Esophagus muscularis mucosa (tissue), 4 donors: Measurements from ENCODE around the gene FUT8. TPM values are rescaled to one million over a fixed set of nuclear protein-coding genes. Genes with fewer than 3 reads are reported as not detected.

Experiments used
- DNase-seq: peaks from one replicate; pipeline ENCODE4 v3.0.0-alpha.2; 2017; ENCODE audit errors: extremely low spot score
- H3K27ac ChIP-seq, 4 donors: fragments of 200-600 bp; sonication (generic); replicated peaks in 1 of 4; 1 replicate in 3 of 4; 2 replicates in 1 of 4; pipeline ENCODE4 v1.5.1; 2016 to 2019; ENCODE audit warnings: mild to moderate bottlenecking in 1 of 4
- H3K27me3 ChIP-seq, 4 donors: fragments of 200-600 bp; sonication (generic); one replicate each; pipeline versions ENCODE4 v1.5.1 to v1.6.0; 2016 to 2019
- H3K36me3 ChIP-seq, 4 donors: fragments of 200-600 bp; sonication (generic); one replicate each; pipeline ENCODE4 v1.5.1; 2016 to 2019
- H3K4me1 ChIP-seq, 4 donors: fragments of 200-600 bp; sonication (generic); one replicate each; pipeline ENCODE4 v1.5.1; 2016 to 2019
- H3K4me3 ChIP-seq, 4 donors: fragments of 200-600 bp; sonication (generic); 1 replicate in 2 of 4; 2 replicates in 2 of 4; pipeline ENCODE4 v1.5.1; 2016 to 2019; ENCODE audit warnings: mild to moderate bottlenecking in 4 of 4, moderate library complexity in 1 of 4
- H3K9me3 ChIP-seq, 4 donors: fragments of 200-600 bp; sonication (generic); 1 replicate in 3 of 4; 2 replicates in 1 of 4; pipeline ENCODE4 v1.5.1; 2016 to 2019
- CTCF ChIP-seq, 3 experiments: fragments of 200-600 bp in 2 of 3; fragments of 450-650 bp in 1 of 3; sonication (generic) in 2 of 3; IDR thresholded peaks; one replicate each; pipeline ENCODE4 v1.5.1; 2017 to 2019; ENCODE audit warnings: antibody characterized with exemption in 3 of 3, mild to moderate bottlenecking in 2 of 3, moderate library complexity in 1 of 3
- EP300 ChIP-seq: sonication (generic); formaldehyde crosslinking; IDR thresholded peaks from one replicate; pipeline ENCODE4 v1.6.1; 2017; ENCODE audit warnings: antibody characterized with exemption
- POLR2A ChIP-seq: fragments of 450-650 bp; IDR thresholded peaks from one replicate; pipeline ENCODE4 v1.6.1; 2017; ENCODE audit warnings: antibody characterized with exemption, moderate library complexity, mild to moderate bottlenecking, low read depth
- POLR2AphosphoS5 ChIP-seq, 2 donors: sonication (generic); formaldehyde crosslinking; IDR thresholded peaks; one replicate each; pipeline ENCODE4 v1.6.1; 2017; ENCODE audit warnings: antibody characterized with exemption in 2 of 2
- WGBS: methylation state at CpG from one replicate; pipeline ENCODE4 v1.1.5; 2018; 5-methylcytosine and 5-hydroxymethylcytosine counted together
- intact Hi-C: fragments of 100-400 bp; cut with DNase I; formaldehyde crosslinking; loops from one replicate; pipeline ENCODE4 v1.15.1; 2023
- total RNA-seq, 4 donors: library from RNA; depleted of rRNA; stranded (reverse); fragments of >200 nt; gene quantifications; one replicate each; pipeline versions ENCODE4 v1.1.0 to v1.2.1, GENCODE V29; 2016

FUT8 gene
- total RNA-seq, 4 donors from 2014 or later = 12.8 to 22.2 (median 20.1) TPM

GRCh38 chr14:65487783-65488494 is 75.4 kb downstream of the FUT8 start:
- H3K27me3 ChIP-seq = no peaks in the 10 kb centered on the region
- no peak overlapping the region for H3K27ac ChIP-seq
- DNase-seq = no peak
- WGBS = 99% methylated on average over 4 of the region's 4 CpGs
- intact Hi-C loops = no loop called here
- no peak for TF ChIP-seq EP300
- no peak for TF ChIP-seq POLR2AphosphoS5 (IDR thresholded peaks at IDR 0.05)
- TF ChIP-seq POLR2A = no peak
- no peak for TF ChIP-seq CTCF (IDR thresholded peaks at IDR 0.05)
- peaks cover 0 to 1% (median 0%) of the 10 kb centered on the region in 4 donors for H3K4me1 ChIP-seq
- no peaks in the 10 kb centered on the region for H3K9me3 ChIP-seq
- no peak overlapping the region for H3K4me3 ChIP-seq
- no peaks in the 10 kb centered on the region for H3K36me3 ChIP-seq

GRCh38 chr14:65491274-65491673 is 78.7 kb downstream of the FUT8 start:
- Histone ChIP-seq H3K36me3 (no peaks in the 10 kb centered on the region), H3K9me3 (no peaks in the 10 kb centered on the region), H3K4me1 (no peaks in the 10 kb centered on the region), H3K27ac (no peak overlapping the region), H3K27me3 (no peaks in the 10 kb centered on the region), H3K4me3 (no peak overlapping the region)
- WGBS = 76% methylated on average over 1 of the region's 1 CpG
- intact Hi-C loops = no loop called here
- TF ChIP-seq EP300 = no peak
- TF ChIP-seq POLR2A = no peak
- no peak for TF ChIP-seq CTCF (IDR thresholded peaks at IDR 0.05)
- TF ChIP-seq POLR2AphosphoS5 (IDR thresholded peaks at IDR 0.05) = no peak
- DNase-seq = no peak

GRCh38 chr14:65492266-65492665 is 79.7 kb downstream of the FUT8 start:
- DNase-seq = no peak
- Histone ChIP-seq H3K27ac (no peak overlapping the region), H3K27me3 (no peaks in the 10 kb centered on the region), H3K9me3 (no peaks in the 10 kb centered on the region), H3K36me3 (no peaks in the 10 kb centered on the region), H3K4me3 (no peak overlapping the region), H3K4me1 (no peaks in the 10 kb centered on the region)
- 94% methylated on average over 3 of the region's 3 CpGs for WGBS
- intact Hi-C loops = no loop called here
- TF ChIP-seq POLR2A (no peak), CTCF (IDR thresholded peaks at IDR 0.05) (no peak), EP300 (no peak), POLR2AphosphoS5 (IDR thresholded peaks at IDR 0.05) (no peak)

GRCh38 chr14:65495196-65495595 is 82.7 kb downstream of the FUT8 start:
- H3K4me3 ChIP-seq = no peak overlapping the region
- H3K27ac ChIP-seq = no peak overlapping the region
- H3K9me3 ChIP-seq = no peaks in the 10 kb centered on the region
- no peaks in the 10 kb centered on the region for H3K36me3 ChIP-seq
- H3K27me3 ChIP-seq = no peaks in the 10 kb centered on the region
- intact Hi-C loops = no loop called here
- peaks cover 0 to 21% (median 7%) of the 10 kb centered on the region in 4 donors for H3K4me1 ChIP-seq
- 81% methylated on average over 1 of the region's 1 CpG for WGBS
- DNase-seq = no peak
- TF ChIP-seq POLR2A (no peak), POLR2AphosphoS5 (IDR thresholded peaks at IDR 0.05) (no peak), CTCF (IDR thresholded peaks at IDR 0.05) (no peak), EP300 (no peak)
